Brain microvascular endothelial cell (primary cell): ENCODE measurements around the gene SNRNP200.

Source experiments
- DNase-seq: peaks from one replicate; pipeline ENCODE4 v3.0.0-alpha.2; 2020
- H3K27ac ChIP-seq: fragments of 250-450 bp; sonication (Bioruptor Pico); 2 replicates; pipeline ENCODE4 v1.5.1; 2020; ENCODE audit warnings: mild to moderate bottlenecking, moderate library complexity
- H3K27me3 ChIP-seq: fragments of 250-450 bp; sonication (Bioruptor Pico); replicated peaks from 2 replicates; pipeline ENCODE4 v1.5.1; 2020; ENCODE audit warnings: mild to moderate bottlenecking
- H3K36me3 ChIP-seq: fragments of 250-450 bp; sonication (Bioruptor Pico); replicated peaks from 2 replicates; pipeline ENCODE4 v1.5.1; 2020; ENCODE audit warnings: mild to moderate bottlenecking
- H3K4me3 ChIP-seq: 2 replicates; pipeline ENCODE4 v1.5.1; 2011; ENCODE audit warnings: low read depth, mild to moderate bottlenecking, control low read depth, low read length, moderate library complexity
- CTCF ChIP-seq: IDR thresholded peaks from 2 replicates; pipeline ENCODE4 v1.5.1; 2011; ENCODE audit warnings: low read depth, mild to moderate bottlenecking, moderate library complexity, low read length, control low read depth, inconsistent platforms; ENCODE audit errors: missing control alignments
- in situ Hi-C: cut with HindIII; loops from 2 replicates; pipeline ENCODE4 v1.10.0; 2017; ENCODE audit warnings: low sequenced_read_pairs, low pct_ligation_motif_present

Gene SNRNP200

DNA sequence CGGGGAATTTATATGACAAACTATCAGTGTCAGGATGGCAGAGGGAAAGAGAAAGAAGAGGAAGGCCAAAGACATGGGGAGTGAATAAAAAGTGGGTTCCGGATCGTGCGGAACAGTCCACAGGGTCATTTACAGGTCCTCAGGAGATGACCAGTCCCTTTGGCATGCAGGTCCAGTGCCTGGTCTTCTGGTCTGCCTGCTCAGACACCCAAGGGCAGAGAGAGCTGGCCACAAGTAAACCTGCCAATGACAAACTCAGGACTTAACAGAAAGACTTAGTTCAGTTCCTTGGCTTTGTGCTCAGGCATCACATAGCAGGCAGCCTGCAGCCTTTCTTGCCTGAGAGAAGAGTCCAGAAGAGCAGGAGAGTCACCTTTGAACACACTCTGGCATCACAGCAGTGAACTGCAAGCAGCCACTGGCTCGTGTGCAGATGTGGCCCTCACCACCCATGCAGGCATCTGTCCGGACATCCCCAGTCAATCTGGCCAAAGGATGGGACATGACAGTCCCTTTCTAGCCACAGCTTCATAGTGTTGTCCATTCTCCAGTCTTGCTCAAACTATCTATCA is 53.5 kb downstream of the SNRNP200 start:
- Histone ChIP-seq H3K27me3 (no peaks in the 10 kb centered on the region), H3K4me3 (no peak overlapping the region), H3K27ac (peak overlapping the region; percentile 45), H3K36me3 (peaks cover 19% of the 10 kb centered on the region)
- TF ChIP-seq CTCF: no peak
- DNase-seq: peak; percentile 97
- in situ Hi-C loops: no loop called here

- DNase-seq: no peak
- H3K27ac ChIP-seq: no peak overlapping the region
Measured at GRCh38 chr2:96250188-96250587, 55.2 kb downstream of the SNRNP200 start.

GRCh38 chr2:96249654-96250053 is 55.7 kb downstream of the SNRNP200 start:
- TF ChIP-seq CTCF: no peak
- no peak overlapping the region for H3K4me3 ChIP-seq
- peaks cover 17% of the 10 kb centered on the region for H3K36me3 ChIP-seq
- no peak overlapping the region for H3K27ac ChIP-seq
- no peaks in the 10 kb centered on the region for H3K27me3 ChIP-seq
- no peak for DNase-seq
- in situ Hi-C loops: no loop called here

More at GRCh38 chr2:96250188-96250587, 55.2 kb downstream of the SNRNP200 start:
- Histone ChIP-seq H3K27me3 (no peaks in the 10 kb centered on the region), H3K36me3 (peaks cover 19% of the 10 kb centered on the region), H3K4me3 (no peak overlapping the region)
- in situ Hi-C loops: no loop called here
- no peak for TF ChIP-seq CTCF

GRCh38 chr2:96248624-96249023 is 56.7 kb downstream of the SNRNP200 start:
- in situ Hi-C loops: no loop called here
- Histone ChIP-seq H3K4me3 (no peak overlapping the region), H3K27ac (no peak overlapping the region), H3K27me3 (no peaks in the 10 kb centered on the region), H3K36me3 (peaks cover 7% of the 10 kb centered on the region)
- DNase-seq: no peak
- no peak for TF ChIP-seq CTCF

GRCh38 chr2:96247896-96248295 is 57.5 kb downstream of the SNRNP200 start:
- TF ChIP-seq CTCF: no peak
- in situ Hi-C loops: no loop called here
- Histone ChIP-seq H3K36me3 (no peaks in the 10 kb centered on the region), H3K27ac (no peak overlapping the region), H3K27me3 (no peaks in the 10 kb centered on the region), H3K4me3 (no peak overlapping the region)
- DNase-seq: no peak

GRCh38 chr2:96247009-96247408 is 58.3 kb downstream of the SNRNP200 start:
- H3K36me3 ChIP-seq: no peaks in the 10 kb centered on the region
- H3K27me3 ChIP-seq: no peaks in the 10 kb centered on the region
- no peak for DNase-seq
- H3K4me3 ChIP-seq: no peak overlapping the region
- TF ChIP-seq CTCF: no peak
- in situ Hi-C loops: no loop called here
- H3K27ac ChIP-seq: no peak overlapping the region
